HepG2 (cell line): ENCODE results near the gene DAZAP1.

Experiments
- CHD2 ChIP-seq: IDR thresholded peaks from 2 replicates; pipeline ENCODE4 v1.6.1; 2011; ENCODE audit warnings: low read depth, low read length, improper control_type of control experiment
- EHMT2 ChIP-seq: fragments of 200-600 bp; sonication (generic); IDR thresholded peaks from 2 replicates; pipeline ENCODE4 v1.7.0; 2017; ENCODE audit warnings: antibody characterized with exemption, low read depth, low read length, borderline replicate concordance
- PLRG1 ChIP-seq: fragments of 450-650 bp; conservative IDR thresholded peaks from 2 replicates; pipeline ENCODE4 v1.6.1; 2016
- RFX1 ChIP-seq: fragments of 450-650 bp; IDR thresholded peaks from 2 replicates; pipeline ENCODE4 v1.6.1; 2017
- SKI ChIP-seq: fragments of 450-650 bp; IDR thresholded peaks from one replicate; pipeline ENCODE4 v1.6.1; 2018; ENCODE audit warnings: mild to moderate bottlenecking; ENCODE audit not compliant: partially characterized antibody
- SP140L ChIP-seq: sonication (generic); formaldehyde crosslinking; IDR thresholded peaks from 2 replicates; pipeline ENCODE4 v1.4.0; 2020; ENCODE audit warnings: missing genetic modification reagents, borderline replicate concordance
- TF ChIP-seq, protein P1 (sequence below): sonication (generic); formaldehyde crosslinking; IDR thresholded peaks from 2 replicates; pipeline ENCODE4 v1.8.0; 2022; ENCODE audit warnings: mild to moderate bottlenecking, missing genetic modification reagents, moderate library complexity
- TF ChIP-seq, protein P2 (sequence below): sonication (generic); formaldehyde crosslinking; IDR thresholded peaks from 2 replicates; pipeline ENCODE4 v1.8.1; 2023; ENCODE audit warnings: missing genetic modification reagents, inconsistent platforms, borderline replicate concordance

DNA sequence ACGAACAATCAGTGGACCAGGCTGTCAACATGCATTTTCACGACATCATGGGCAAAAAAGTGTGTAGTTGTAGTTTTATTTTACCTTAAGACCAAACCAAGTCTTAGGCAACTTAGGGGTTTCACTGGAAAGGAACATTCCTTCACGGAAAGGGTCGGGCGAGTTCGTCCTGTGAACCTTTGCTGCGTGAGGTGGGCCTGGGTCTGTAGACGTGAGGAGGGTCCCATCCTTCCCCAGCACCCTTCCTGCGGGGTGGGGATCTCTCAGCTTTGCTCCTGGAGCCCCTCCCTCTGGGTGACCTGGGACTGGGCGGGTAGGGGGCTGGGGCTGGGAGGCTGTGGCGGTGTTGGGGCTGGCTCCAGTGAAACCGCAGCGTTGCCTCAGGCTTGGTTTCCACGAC lies 18.5 kb downstream of the DAZAP1 start:
- TF ChIP-seq, protein P1, sequence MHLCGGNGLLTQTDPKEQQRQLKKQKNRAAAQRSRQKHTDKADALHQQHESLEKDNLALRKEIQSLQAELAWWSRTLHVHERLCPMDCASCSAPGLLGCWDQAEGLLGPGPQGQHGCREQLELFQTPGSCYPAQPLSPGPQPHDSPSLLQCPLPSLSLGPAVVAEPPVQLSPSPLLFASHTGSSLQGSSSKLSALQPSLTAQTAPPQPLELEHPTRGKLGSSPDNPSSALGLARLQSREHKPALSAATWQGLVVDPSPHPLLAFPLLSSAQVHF (CRISPR knock-in tag) = no peak
- TF ChIP-seq RFX1 (no peak), CHD2 (no peak), SP140L (CRISPR knock-in tag) (no peak), SKI (no peak), PLRG1 (no peak), EHMT2 (no peak)
- TF ChIP-seq, protein P2, sequence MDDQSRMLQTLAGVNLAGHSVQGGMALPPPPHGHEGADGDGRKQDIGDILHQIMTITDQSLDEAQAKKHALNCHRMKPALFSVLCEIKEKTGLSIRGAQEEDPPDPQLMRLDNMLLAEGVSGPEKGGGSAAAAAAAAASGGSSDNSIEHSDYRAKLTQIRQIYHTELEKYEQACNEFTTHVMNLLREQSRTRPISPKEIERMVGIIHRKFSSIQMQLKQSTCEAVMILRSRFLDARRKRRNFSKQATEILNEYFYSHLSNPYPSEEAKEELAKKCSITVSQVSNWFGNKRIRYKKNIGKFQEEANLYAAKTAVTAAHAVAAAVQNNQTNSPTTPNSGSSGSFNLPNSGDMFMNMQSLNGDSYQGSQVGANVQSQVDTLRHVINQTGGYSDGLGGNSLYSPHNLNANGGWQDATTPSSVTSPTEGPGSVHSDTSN (CRISPR knock-in tag) = no peak
